GM18868 (cell line): ENCODE measurements around the gene BOC.
"Not testable (repeated sequence)": the region's sequence is repeated elsewhere in the genome, so short reads cannot be mapped to it uniquely, and the experiment has no call there.

Experiments
- ATAC-seq: cut with Tn5 transposase; IDR thresholded peaks from one replicate; pipeline ENCODE4 v1.9.1; 2021; ENCODE audit warnings: mild to moderate bottlenecking, moderate library complexity; ENCODE audit not compliant: unreplicated experiment

BOC gene, protein sequence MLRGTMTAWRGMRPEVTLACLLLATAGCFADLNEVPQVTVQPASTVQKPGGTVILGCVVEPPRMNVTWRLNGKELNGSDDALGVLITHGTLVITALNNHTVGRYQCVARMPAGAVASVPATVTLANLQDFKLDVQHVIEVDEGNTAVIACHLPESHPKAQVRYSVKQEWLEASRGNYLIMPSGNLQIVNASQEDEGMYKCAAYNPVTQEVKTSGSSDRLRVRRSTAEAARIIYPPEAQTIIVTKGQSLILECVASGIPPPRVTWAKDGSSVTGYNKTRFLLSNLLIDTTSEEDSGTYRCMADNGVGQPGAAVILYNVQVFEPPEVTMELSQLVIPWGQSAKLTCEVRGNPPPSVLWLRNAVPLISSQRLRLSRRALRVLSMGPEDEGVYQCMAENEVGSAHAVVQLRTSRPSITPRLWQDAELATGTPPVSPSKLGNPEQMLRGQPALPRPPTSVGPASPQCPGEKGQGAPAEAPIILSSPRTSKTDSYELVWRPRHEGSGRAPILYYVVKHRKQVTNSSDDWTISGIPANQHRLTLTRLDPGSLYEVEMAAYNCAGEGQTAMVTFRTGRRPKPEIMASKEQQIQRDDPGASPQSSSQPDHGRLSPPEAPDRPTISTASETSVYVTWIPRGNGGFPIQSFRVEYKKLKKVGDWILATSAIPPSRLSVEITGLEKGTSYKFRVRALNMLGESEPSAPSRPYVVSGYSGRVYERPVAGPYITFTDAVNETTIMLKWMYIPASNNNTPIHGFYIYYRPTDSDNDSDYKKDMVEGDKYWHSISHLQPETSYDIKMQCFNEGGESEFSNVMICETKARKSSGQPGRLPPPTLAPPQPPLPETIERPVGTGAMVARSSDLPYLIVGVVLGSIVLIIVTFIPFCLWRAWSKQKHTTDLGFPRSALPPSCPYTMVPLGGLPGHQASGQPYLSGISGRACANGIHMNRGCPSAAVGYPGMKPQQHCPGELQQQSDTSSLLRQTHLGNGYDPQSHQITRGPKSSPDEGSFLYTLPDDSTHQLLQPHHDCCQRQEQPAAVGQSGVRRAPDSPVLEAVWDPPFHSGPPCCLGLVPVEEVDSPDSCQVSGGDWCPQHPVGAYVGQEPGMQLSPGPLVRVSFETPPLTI

GRCh38 chr3:113211330-113212149, at the start of gene BOC:
Gene BOC, plus strand, starts transcription at chr3:113211557. Its CDS starts 38,246 bp downstream, at chr3:113249803.
- ATAC-seq, result no peak

DNA sequence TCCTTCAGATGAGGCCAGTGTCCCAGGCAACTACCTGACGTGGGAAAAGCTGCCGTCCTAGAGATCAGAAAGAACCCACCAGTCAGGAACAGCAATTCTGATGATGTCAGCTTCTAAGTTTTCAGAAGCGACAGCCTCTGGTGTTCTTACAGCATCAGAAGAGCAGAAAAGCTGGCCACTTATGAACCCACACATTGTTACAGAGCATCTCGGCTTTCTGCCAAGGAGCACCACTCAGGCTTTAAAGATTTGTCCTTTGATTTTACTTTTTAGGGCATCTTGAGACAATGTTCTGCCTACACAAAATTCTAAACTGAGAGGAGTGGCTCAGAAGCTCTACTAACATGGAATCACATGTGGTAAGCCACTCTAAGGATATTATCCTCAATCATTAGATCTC, 49.7 kb upstream of the BOC start:
- ATAC-seq, result no peak

- no peak for ATAC-seq
These were observed 48.2 kb upstream of the BOC start for GRCh38 chr3:113163152-113163551.

GRCh38 chr3:113165841-113166240, 45.5 kb upstream of the BOC start:
- ATAC-seq, result no peak

- ATAC-seq, result no peak
These were observed 45.0 kb upstream of the BOC start for GRCh38 chr3:113166357-113166718.

GRCh38 chr3:113166719-113167492, 44.5 kb upstream of the BOC start:
- no peak for ATAC-seq

GRCh38 chr3:113167825-113168801, 43.2 kb upstream of the BOC start:
- ATAC-seq, result no peak

DNA sequence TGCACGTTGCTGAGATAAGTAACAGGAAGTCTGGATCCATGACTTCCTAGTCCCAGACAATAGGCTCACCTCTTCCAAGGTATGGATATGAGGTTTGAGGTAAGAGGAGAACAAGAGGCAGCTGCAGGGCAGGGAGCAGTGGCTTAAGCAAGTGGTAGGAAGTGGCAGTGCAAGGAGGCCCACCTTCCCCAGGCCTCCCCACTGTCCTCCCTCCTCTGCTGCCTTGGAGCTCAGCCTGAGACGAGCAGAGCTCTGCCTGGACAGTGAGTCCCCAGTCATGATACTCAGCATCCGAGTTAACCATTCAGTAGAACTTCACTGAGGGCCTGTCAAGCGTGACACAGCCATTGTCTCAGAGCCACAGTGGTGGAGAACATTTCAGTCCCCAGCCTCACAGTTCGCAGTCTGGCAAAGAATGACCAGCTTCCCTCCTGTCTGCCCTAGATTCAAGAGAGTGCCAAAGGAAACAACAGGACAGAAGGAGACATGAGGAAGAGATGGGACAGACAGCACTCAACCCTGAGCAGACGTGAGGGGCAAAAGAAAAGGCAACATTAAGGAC, 41.4 kb upstream of the BOC start:
- ATAC-seq, result no peak

- no peak for ATAC-seq
These were observed 40.6 kb upstream of the BOC start for GRCh38 chr3:113170771-113171170.

DNA sequence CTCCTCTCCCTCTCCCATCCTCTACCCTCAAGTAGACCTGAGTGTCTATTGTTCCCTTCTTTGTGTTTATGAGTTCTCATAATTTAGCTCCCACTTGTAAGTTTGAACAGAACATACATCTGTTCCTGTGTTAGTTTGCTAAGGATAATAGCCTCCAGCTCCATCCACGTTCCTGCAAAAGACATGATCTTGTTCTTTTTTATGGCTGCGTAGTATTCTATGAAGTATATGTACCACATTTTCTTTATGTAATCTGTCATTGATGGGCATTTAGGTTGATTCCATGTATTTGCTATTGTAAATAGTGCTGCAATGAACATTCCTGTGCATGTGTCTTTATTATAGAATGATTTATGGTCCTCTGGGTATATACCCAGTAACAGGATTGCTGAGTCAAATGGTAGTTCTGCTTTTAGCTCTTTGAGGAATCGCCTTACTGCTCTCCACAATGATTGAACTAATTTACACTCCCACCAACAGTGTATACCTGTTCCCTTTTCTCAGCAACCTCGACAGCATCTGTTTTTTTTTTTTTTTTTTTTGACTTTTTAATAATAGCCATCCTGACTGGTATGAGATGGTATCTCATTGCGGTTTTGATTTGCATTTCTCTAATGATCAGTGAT, 39.6 kb upstream of the BOC start:
- not testable (repeated sequence) for ATAC-seq

DNA sequence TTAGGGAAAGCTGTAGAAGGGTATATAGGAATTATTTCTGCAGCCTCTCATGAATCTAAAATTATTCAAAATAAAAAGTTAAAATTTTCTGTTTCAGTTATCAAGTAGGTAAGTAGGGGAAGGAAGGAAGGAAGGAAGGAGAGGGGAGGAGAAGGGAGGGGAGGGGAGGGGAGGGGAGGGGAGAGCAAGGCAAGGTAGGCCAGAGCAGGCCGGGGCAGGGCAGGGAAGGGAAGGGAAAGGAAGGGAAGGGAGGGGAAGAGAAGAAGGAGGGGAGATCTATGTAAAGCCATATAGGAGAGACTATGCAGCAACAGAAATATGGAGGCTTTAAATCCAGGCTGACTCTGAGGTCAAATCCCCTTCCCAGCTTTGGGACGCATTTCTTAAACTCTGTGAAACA, 38.3 kb upstream of the BOC start:
- no peak for ATAC-seq

- no peak for ATAC-seq
These were observed 37.1 kb upstream of the BOC start for GRCh38 chr3:113174304-113174703.

DNA sequence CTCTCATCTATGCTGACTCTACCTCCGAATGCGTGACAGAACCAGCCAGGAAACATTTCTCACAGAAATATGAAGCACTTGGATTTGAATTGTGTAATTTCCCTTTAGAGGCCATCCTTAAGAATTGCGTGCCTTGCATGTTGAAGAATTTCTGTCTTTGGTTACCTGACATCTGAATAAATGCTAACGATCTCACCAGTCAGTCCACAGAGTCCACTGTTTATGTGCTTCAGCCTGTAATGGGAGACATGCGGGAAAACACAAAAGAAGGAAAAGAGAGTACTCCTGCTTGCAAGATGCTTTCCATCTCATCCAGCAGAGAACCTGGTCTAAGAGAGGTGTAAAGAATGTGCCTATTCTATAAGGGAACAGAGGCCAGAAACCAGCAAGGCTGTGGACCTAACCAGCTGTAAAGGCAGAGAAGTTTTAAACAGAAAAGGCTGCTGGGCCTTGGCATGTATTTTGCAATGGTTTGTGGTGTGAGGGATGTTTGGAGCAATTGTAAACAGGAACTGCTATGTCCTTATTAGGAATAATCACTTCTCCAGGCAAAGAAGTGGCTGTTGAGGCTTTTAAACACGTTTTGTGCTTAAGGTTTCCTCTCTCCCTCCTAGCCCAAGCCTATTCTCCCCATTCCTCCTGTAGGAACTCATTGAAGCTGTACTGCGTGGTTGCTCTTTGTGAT, 36.4 kb upstream of the BOC start:
- no peak for ATAC-seq

- no peak for ATAC-seq
These were observed 33.8 kb upstream of the BOC start for GRCh38 chr3:113177526-113177925.

DNA sequence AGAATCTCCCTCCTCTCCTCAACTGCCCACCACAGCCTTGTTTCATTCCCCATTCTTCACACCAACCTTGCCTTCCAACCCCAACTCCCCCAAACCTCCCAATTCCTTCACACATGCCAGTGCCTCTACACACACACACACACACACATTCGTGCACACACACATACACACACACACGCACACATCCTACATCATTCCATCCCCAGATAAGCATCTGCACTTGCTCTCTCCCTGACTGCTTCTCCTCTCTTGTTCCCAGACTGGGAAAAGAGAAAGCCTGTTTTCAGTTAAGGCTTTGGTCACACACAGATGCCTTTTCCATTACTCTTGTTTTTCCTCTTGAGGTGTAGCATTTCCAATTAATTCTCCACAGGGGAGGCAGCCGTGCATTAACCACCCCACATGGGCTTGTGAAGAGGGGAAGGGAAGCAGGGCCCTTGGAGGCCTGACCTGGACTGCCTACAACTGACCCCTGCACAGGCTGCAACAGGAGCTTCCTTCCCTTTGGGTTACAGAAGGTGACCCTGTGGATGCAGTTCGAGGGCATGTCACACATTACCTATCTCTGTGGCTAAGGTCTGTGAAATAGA, 32.0 kb upstream of the BOC start:
- ATAC-seq, result no peak

GRCh38 chr3:113183748-113184661, 27.4 kb upstream of the BOC start:
- no peak for ATAC-seq
